Neural cell (in vitro differentiated cells): ENCODE data around the gene DTX1. TPM values are rescaled to one million over a fixed set of nuclear protein-coding genes. Genes with fewer than 3 reads are reported as not detected.

Experiments
- H2AFZ ChIP-seq: fragments of 200-600, 300-800 bp; sonication (generic), shearing (Covaris generic); 2 replicates; pipeline ENCODE4 v1.6.0; 2014; ENCODE audit warnings: low read depth, mild to moderate bottlenecking, antibody characterized with exemption, low read length, moderate library complexity
- H3F3A ChIP-seq: fragments of 200-600 bp; shearing (Covaris generic); 2 replicates; pipeline ENCODE4 v1.6.1; 2016; ENCODE audit warnings: mild to moderate bottlenecking, moderate library complexity, mixed read lengths, antibody characterized with exemption, low read length; ENCODE audit not compliant: insufficient read depth, poor library complexity, severe bottlenecking
- H3K27ac ChIP-seq: fragments of 200-600, 300-800 bp; sonication (generic), shearing (Covaris generic); 2 replicates; pipeline ENCODE4 v1.5.1; 2014; ENCODE audit warnings: mild to moderate bottlenecking, low read length, moderate library complexity
- H3K27me3 ChIP-seq: fragments of 300-800, 200-600 bp; sonication (generic), shearing (Covaris generic); 2 replicates; pipeline ENCODE4 v1.6.0; 2014; ENCODE audit warnings: mild to moderate bottlenecking, low read depth, low read length, moderate library complexity; ENCODE audit not compliant: insufficient read depth
- H3K36me3 ChIP-seq: fragments of 300-800, 200-600 bp; sonication (generic), shearing (Covaris generic); 2 replicates; pipeline ENCODE4 v1.5.1; 2014; ENCODE audit warnings: mild to moderate bottlenecking, antibody characterized with exemption, low read length, moderate library complexity; ENCODE audit not compliant: insufficient read depth
- H3K4me2 ChIP-seq: fragments of 300-800, 200-600 bp; sonication (generic), shearing (Covaris generic); 2 replicates; pipeline ENCODE4 v1.6.0; 2014; ENCODE audit warnings: mild to moderate bottlenecking, low read length
- H3K4me3 ChIP-seq: fragments of 300-800, 200-600 bp; sonication (generic), shearing (Covaris generic); 2 replicates; pipeline ENCODE4 v1.5.1; 2014; ENCODE audit warnings: mild to moderate bottlenecking, low read length, moderate library complexity
- H3K79me2 ChIP-seq: fragments of 200-600 bp; shearing (Covaris generic); replicated peaks from 2 replicates; pipeline ENCODE4 v1.6.0; 2014; ENCODE audit warnings: mild to moderate bottlenecking, low read length, moderate library complexity; ENCODE audit not compliant: insufficient read depth
- H3K9ac ChIP-seq: fragments of 300-800, 200-600 bp; sonication (generic), shearing (Covaris generic); 2 replicates; pipeline ENCODE4 v1.6.1; 2016; ENCODE audit warnings: mild to moderate bottlenecking, low read length, mixed read lengths
- H3K9me2 ChIP-seq: fragments of 200-600 bp; shearing (Covaris generic); 2 replicates; pipeline ENCODE4 v1.6.1; 2016; ENCODE audit warnings: mild to moderate bottlenecking, low read length, mixed read lengths; ENCODE audit not compliant: insufficient read depth
- H3K9me3 ChIP-seq: fragments of 200-600, 300-800 bp; sonication (generic), shearing (Covaris generic); 2 replicates; pipeline ENCODE4 v1.6.1; 2016; ENCODE audit warnings: mild to moderate bottlenecking, mixed run types, low read length, moderate library complexity, mixed read lengths
- H4K20me1 ChIP-seq: fragments of 200-600 bp; shearing (Covaris generic); 2 replicates; pipeline ENCODE4 v1.6.1; 2016; ENCODE audit warnings: mild to moderate bottlenecking, mixed run types; ENCODE audit not compliant: insufficient read depth
- CTCF ChIP-seq: fragments of 450-650 bp; IDR thresholded peaks from 2 replicates; pipeline ENCODE4 v1.5.1; 2014; ENCODE audit warnings: antibody characterized with exemption, mild to moderate bottlenecking, moderate library complexity; ENCODE audit not compliant: poor library complexity, severe bottlenecking
- EP300 ChIP-seq: fragments of 450-650 bp; conservative IDR thresholded peaks from 2 replicates; pipeline ENCODE4 v1.6.1; 2014; ENCODE audit warnings: antibody characterized with exemption, mild to moderate bottlenecking, moderate library complexity; ENCODE audit not compliant: poor library complexity, severe bottlenecking
- EZH2 ChIP-seq: fragments of 200-600, 300-800 bp; shearing (Covaris generic), sonication (generic); IDR thresholded peaks from 2 replicates; pipeline ENCODE4 v1.6.1; 2014; ENCODE audit warnings: antibody characterized with exemption, low read length, borderline replicate concordance, mild to moderate bottlenecking; ENCODE audit not compliant: insufficient read depth, poor library complexity, severe bottlenecking
- MXI1 ChIP-seq: fragments of 450-650 bp; conservative IDR thresholded peaks from 2 replicates; pipeline ENCODE4 v1.6.1; 2014; ENCODE audit warnings: antibody characterized with exemption, mild to moderate bottlenecking; ENCODE audit not compliant: poor library complexity, severe bottlenecking
- POLR2AphosphoS5 ChIP-seq: IDR thresholded peaks from 2 replicates; pipeline ENCODE4 v1.6.1; 2012
- RAD21 ChIP-seq: fragments of 450-650 bp; conservative IDR thresholded peaks from 2 replicates; pipeline ENCODE4 v1.6.1; 2014; ENCODE audit warnings: antibody characterized with exemption, mild to moderate bottlenecking, moderate library complexity
- REST ChIP-seq: IDR thresholded peaks from 2 replicates; pipeline ENCODE4 v1.6.1; 2012; ENCODE audit warnings: borderline replicate concordance
- SMC3 ChIP-seq: fragments of 450-650 bp; conservative IDR thresholded peaks from 2 replicates; pipeline ENCODE4 v1.6.1; 2014; ENCODE audit warnings: antibody characterized with exemption, mild to moderate bottlenecking, moderate library complexity; ENCODE audit not compliant: poor library complexity
- TAF1 ChIP-seq: IDR thresholded peaks from 2 replicates; pipeline ENCODE4 v1.6.1; 2012; ENCODE audit warnings: low read depth
- polyA plus RNA-seq: library from polyadenylated mRNA; depleted of rRNA; stranded (reverse); fragments of >200 nt; gene quantifications from 2 replicates; pipeline ENCODE4 v1.2.3, GENCODE V29; 2014

The DTX1 gene
- polyA plus RNA-seq, 1 donor from 2014 or later, result 30.7 TPM

GRCh38 chr12:113010701-113011100 lies 45.8 kb upstream of the DTX1 start:
- H3K9me2 ChIP-seq, result no peaks in the 10 kb centered on the region
- H2AFZ ChIP-seq, result no peak overlapping the region
- H3K4me2 ChIP-seq, result no peak overlapping the region
- H3F3A ChIP-seq, result no peaks in the 10 kb centered on the region
- no peaks in the 10 kb centered on the region for H4K20me1 ChIP-seq
- H3K27ac ChIP-seq, result no peak overlapping the region
- no peaks in the 10 kb centered on the region for H3K79me2 ChIP-seq
- H3K9ac ChIP-seq, result no peak overlapping the region
- no peaks in the 10 kb centered on the region for H3K36me3 ChIP-seq
- H3K9me3 ChIP-seq, result no peaks in the 10 kb centered on the region
- no peak for TF ChIP-seq POLR2AphosphoS5
- no peak for TF ChIP-seq TAF1
- no peak for TF ChIP-seq MXI1
- no peak for TF ChIP-seq EZH2
- no peak for TF ChIP-seq SMC3
- no peak for TF ChIP-seq REST
- no peak for TF ChIP-seq EP300
- TF ChIP-seq CTCF, result no peak
- TF ChIP-seq RAD21, result no peak
- no peak overlapping the region for H3K4me3 ChIP-seq
- no peaks in the 10 kb centered on the region for H3K27me3 ChIP-seq

- no peaks in the 10 kb centered on the region for H3K79me2 ChIP-seq
- no peaks in the 10 kb centered on the region for H3K36me3 ChIP-seq
- TF ChIP-seq SMC3 (no peak), REST (no peak), MXI1 (no peak), EP300 (no peak), CTCF (no peak), POLR2AphosphoS5 (no peak), RAD21 (no peak), EZH2 (no peak), TAF1 (no peak)
- no peak overlapping the region for H2AFZ ChIP-seq
- H3K27me3 ChIP-seq, result no peaks in the 10 kb centered on the region
- H3K9me2 ChIP-seq, result no peaks in the 10 kb centered on the region
- no peaks in the 10 kb centered on the region for H4K20me1 ChIP-seq
- H3K4me3 ChIP-seq, result no peak overlapping the region
- no peak overlapping the region for H3K4me2 ChIP-seq
- H3F3A ChIP-seq, result no peaks in the 10 kb centered on the region
- no peak overlapping the region for H3K9ac ChIP-seq
- no peaks in the 10 kb centered on the region for H3K9me3 ChIP-seq
- H3K27ac ChIP-seq, result no peak overlapping the region
These were observed 42.0 kb upstream of the DTX1 start for GRCh38 chr12:113014565-113014964.
